Globus pallidus (tissue), 1 donor: ENCODE measurements around the gene MANSC4.
A peak's percentile ranks its signal among the peaks of the same experiment; 100 is the strongest.

Source experiments
- DNase-seq: peaks from one replicate; pipeline ENCODE4 v3.0.0-alpha.2; 2015; ENCODE audit warnings: low spot score

MANSC4 gene

GRCh38 chr12:27800819-27801218 lies 20.8 kb upstream of the MANSC4 start:
- no peak for DNase-seq

- DNase-seq = no peak
Observed at GRCh38 chr12:27797301-27798025, 17.4 kb upstream of the MANSC4 start.

DNA sequence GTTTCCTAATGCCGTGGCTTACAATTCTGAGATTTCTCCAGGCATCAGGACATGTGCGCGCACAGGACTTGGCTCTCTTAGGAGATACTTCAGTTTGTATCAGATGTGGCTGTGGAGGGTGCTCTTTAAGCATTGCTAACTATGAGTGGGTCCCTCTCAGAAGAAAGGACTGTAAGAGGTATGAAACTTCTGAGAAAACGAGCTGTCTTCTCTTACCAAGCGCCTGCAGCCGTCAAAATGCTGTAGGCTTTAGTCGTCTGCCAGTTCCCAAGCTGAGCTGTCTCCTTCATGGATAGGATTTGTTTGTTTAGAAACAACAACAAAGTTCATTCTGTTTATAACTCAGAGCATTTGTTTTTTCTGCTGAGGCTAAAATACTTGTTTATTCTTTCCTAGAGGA lies 16.1 kb upstream of the MANSC4 start:
- DNase-seq = no peak

- no peak for DNase-seq
Observed at GRCh38 chr12:27794818-27795584, 15.0 kb upstream of the MANSC4 start.

DNA sequence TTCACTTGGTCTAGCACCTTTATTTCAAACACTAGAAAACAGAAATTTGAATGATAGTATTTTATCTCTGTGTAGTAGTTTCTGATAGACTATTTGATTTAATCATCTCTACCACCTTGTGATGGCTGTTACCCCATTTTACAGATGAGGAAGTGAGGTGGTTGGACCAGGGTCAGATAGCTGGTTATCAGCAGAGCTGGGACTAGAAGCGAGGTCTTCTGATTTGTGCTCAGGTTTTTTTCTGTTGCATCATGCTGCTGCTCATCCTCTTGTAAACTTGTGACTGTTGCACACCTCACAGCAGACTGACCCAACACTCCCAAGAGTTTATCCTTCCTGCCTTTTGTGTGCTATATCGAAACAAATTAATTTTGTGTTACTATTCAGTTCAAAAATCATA lies 10.1 kb upstream of the MANSC4 start:
- DNase-seq = no peak

DNA sequence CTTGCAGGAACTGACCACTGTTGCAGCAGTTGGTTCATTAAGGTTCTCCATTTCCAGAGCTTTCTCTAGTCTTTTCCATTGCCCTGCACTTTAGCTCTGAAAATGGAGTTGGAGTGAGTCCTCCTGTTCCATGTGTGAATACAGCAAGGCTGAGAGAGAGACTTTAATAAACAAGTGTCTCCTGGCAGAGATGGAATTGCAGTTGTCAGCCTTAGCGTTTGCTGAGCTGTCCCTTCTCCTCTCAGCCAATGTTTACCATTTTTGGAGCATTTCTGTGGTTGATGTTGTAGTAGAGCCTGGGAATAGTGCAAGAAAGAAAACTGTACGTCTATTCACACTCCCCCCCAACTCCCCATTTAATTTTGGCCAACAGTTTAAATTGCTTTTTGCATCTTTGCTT lies 7.5 kb upstream of the MANSC4 start:
- no peak for DNase-seq

DNA sequence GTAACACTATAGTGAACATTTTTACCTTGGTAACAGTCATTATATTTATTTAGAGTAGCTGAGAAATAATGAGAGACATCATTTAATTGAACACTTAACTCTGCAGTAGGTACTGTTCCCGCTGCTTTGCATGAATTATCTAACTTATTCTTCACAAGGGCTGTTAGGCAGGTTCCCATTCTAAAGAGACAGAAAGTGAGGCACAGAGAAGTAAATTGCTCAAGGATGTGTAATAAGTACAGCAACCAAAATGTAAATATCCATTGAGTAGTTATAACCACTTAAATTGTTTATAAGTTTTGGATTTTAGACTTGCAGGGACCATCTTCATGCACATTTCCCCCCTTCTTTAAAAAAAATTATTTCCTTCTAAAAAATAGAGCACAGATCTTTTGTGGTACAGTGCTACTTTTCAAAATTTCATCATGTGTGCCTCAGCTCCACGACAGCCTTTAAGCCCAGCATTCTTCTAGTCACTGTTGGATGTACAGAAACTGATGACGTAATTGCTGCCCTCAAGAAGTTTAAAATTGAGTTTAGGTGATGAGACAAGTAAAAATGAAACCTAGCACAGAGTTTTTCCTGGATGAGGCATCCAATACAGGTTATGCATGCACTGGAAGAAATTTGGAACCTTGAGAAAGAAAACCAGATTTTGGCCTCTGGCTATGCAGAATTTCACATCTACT lies 6.0 kb upstream of the MANSC4 start:
- DNase-seq = no peak

DNA sequence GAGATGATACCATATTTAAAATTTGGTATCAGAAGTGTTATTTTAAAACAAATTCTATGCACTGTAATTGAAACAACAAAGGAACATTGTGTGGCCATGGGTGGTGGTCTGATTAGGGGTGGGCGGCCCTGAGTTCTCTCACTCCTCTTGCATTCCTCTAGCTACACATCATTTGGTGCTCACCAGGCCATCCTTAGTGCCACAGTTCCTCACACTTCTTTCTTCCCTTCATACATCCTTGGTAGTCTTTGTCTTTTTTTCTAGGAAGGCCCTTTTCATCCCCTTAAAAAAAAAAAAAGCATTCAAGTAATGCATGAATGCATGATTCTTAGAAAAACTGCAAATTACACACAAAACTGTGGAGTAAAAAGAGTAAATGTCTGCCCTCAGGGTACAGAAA lies 2.4 kb upstream of the MANSC4 start:
- no peak for DNase-seq

GRCh38 chr12:27781680-27782079 lies 1.6 kb upstream of the MANSC4 start:
- no peak for DNase-seq

DNA sequence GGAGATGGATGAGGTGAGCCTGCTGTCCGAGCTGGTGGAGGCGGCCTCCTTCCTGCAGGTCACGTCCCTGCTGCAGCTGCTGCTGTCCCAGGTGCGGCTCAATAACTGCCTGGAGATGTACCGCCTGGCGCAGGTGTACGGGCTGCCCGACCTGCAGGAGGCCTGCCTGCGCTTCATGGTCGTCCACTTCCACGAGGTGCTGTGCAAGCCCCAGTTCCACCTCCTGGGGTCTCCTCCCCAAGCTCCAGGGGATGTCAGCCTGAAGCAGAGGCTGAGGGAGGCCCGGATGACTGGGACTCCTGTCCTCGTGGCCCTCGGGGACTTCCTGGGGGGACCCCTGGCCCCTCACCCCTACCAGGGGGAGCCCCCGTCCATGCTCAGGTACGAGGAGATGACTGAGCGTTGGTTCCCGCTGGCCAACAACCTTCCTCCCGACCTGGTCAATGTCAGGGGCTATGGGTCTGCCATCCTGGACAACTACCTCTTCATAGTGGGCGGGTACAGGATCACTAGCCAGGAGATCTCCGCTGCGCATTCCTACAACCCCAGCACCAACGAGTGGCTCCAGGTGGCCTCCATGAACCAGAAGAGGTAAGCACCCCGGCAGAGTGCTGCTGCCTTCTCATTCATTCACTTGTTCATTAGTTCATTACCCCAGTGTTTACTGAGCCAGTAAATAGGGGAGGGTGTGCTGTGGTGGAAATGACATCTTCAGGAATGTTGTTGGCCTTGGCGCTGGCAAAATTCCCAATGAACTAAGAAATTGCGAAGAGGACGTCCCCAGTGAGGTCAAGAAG lies 774 bp upstream of the MANSC4 start:
- DNase-seq = no peak

DNA sequence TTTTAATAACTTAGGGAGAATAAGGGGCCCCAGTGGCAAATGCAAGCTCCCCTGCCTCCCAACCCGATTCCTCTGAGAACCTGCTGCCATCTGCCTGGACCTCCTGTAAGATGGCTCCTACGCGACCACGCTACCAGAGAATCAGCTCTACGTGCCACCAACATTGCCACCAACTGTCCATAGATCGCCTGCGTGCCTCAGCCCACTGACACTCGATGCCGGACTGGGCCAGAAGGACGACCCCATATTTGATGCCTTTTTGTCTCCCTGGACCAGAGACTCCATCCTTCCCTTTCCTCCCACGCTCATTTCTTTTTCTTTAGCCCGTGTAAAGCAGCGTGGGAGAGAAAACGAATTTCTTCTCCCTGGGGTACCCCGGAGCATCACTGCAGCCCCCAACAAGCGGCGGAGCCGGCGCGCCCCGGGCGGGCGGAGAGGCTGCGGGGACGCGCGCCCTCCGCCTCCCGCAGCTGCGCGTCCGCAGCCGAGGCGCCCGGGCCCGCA lies 568 bp downstream of the MANSC4 start:
- peak; percentile 57 for DNase-seq

- DNase-seq = no peak
Observed at GRCh38 chr12:27778206-27778605, 1.8 kb downstream of the MANSC4 start.

DNA sequence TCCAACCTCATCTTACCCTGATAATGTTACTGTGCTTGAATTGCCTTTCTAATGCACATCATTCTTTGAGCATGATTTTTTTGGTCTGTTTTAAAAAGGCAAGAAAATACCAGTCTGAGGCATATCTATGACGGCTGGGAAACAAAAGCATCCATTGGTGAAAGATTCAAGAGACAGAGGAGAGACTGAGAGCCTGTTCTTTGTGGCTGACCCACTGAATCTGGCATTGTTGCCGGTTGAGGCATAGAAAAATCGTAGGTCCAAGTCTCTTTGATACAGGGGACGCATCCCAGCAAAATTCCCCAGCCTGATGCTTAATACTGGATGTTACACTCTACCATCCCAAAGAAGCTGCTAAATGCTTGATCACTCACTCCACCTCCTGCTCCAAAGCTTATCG lies 2.9 kb downstream of the MANSC4 start:
- DNase-seq = peak; percentile 79

GRCh38 chr12:27772328-27773049 lies 7.5 kb downstream of the MANSC4 start:
- no peak for DNase-seq

GRCh38 chr12:27771481-27772327 lies 8.3 kb downstream of the MANSC4 start:
- no peak for DNase-seq

DNA sequence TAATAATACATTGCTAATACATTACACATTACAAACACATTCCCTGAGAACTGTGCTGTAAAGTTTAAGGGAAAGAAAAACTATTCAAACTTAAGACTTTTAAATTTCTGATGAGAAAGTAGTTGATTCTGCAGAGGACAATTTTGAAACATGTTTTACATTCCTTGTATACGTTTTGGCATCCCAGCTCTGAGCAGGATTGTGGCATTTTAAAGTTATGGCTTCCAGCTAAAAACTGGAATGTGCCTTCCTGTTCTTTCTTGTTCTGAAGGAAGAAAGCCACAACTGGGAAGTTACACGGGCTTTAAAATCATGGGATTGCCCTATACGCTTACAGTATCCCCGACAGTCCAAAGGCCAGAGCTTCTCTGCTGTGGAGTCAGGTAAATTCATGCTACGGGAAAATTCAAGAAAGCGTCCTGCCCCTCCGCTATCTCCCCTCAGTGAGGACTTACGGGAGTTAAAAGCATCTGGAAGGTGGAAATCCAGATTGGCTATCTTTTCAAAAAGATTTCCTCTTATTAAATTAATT lies 10.8 kb downstream of the MANSC4 start:
- DNase-seq = no peak

DNA sequence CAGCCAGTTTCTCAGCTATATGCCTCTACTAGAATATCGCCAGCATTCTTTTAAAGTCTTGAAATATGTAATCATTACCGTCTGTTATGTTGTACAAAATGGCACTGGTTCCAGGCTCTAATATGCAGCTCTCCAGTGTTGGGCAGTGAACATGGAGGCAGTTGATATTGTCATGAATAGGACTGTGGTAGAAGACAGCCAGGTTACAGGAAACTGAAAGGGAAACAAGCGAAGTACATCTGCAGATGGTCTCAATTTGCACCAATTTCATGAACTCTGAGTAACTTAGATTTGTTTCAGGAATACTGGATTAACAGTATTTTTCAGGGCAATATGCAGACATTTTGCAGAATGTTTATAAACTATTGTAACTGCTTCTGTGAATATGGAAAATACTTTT lies 13.4 kb downstream of the MANSC4 start:
- no peak for DNase-seq

DNA sequence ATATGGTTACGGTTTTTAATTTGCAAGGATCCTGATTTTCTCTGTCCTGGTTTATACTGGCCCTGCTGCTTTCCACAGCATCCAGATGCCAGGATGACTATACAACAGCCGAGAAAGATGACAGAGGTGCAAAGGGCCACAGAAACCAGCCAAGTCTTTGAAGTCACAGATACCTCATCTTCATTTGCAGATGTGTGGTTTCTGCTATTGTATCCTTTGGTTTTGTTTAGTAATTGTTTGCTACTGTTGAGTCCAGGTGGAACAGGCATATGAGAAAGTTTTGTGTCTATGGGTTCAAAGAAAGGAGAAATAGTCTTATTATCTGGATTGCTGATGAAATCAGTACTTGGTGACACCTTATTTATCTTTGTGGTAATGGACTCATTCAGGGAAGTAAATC lies 17.3 kb downstream of the MANSC4 start:
- no peak for DNase-seq

DNA sequence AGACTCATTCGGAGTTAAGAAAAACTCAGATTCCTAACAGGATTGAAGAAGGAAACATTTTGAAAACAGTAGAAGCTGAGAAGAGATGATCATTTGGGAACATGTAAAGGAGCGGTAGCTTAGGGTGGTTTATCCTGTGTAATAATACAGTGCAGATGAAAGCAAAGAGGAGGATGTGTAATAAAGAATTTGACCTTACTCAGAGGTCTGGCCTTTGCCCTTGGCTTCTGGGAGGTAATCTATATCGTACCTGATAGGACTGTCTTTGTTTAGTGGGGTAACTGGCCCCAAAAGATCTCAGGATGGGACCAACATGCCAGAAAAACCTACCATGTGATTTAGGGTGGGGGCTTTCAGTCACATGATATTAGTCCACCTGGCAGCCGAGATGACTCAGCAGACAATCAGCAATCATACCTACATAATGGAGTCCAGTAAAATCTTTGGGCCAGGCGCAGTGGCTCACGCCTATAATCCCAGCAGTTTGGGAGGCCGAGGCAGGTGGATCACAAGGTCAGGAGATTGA lies 23.3 kb downstream of the MANSC4 start:
- no peak for DNase-seq

DNA sequence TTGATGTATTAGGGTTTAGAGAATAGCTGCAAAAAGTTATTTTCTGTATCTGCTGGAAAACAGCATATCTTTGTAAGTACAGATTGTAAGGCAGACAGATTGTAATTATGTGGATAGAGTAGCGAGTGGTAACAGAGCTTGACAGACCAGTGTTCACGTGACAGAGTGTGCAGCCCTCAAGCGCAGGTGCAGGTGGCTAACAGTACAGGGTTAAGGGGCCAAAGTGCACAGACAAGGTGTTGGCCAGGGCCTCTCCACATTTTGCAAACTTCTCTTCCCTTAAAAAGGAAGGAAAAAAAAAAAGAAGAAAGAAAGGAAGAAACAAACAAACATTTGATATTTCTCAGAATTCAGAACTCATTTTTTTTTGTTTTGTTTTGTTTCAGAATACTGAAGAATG lies 25.2 kb downstream of the MANSC4 start:
- DNase-seq = no peak
